HG02798 (cell line): ENCODE results near the gene PREX1.

Source experiments
- ATAC-seq: cut with Tn5 transposase; IDR thresholded peaks from one replicate; pipeline ENCODE4 v1.9.1; 2021; ENCODE audit warnings: mild to moderate bottlenecking; ENCODE audit not compliant: unreplicated experiment, poor library complexity

Gene PREX1

GRCh38 chr20:48689874-48690571, 137.8 kb downstream of the PREX1 start:
- ATAC-seq: no peak

- no peak for ATAC-seq
These were observed 138.4 kb downstream of the PREX1 start for GRCh38 chr20:48689388-48689787.

- ATAC-seq: no peak
These were observed 139.2 kb downstream of the PREX1 start for GRCh38 chr20:48688579-48688978.

- ATAC-seq: no peak
These were observed 140.5 kb downstream of the PREX1 start for GRCh38 chr20:48687117-48687800.

GRCh38 chr20:48686238-48687116, 141.3 kb downstream of the PREX1 start:
- ATAC-seq: no peak

- ATAC-seq: no peak
These were observed 142.5 kb downstream of the PREX1 start for GRCh38 chr20:48685300-48685699.

- ATAC-seq: no peak
These were observed 143.2 kb downstream of the PREX1 start for GRCh38 chr20:48684501-48685041.

GRCh38 chr20:48683467-48684175, 144.2 kb downstream of the PREX1 start:
- no peak for ATAC-seq

GRCh38 chr20:48682529-48683363, 145.1 kb downstream of the PREX1 start:
- no peak for ATAC-seq

GRCh38 chr20:48681873-48682426, 145.8 kb downstream of the PREX1 start:
- ATAC-seq: no peak

GRCh38 chr20:48681201-48681872, 146.5 kb downstream of the PREX1 start:
- no peak for ATAC-seq

- ATAC-seq: no peak
These were observed 147.1 kb downstream of the PREX1 start for GRCh38 chr20:48680650-48681049.

GRCh38 chr20:48679599-48679998, 148.2 kb downstream of the PREX1 start:
- no peak for ATAC-seq

GRCh38 chr20:48679011-48679410, 148.8 kb downstream of the PREX1 start:
- ATAC-seq: no peak

GRCh38 chr20:48678421-48678820, 149.4 kb downstream of the PREX1 start:
- no peak for ATAC-seq

- no peak for ATAC-seq
These were observed 150.9 kb downstream of the PREX1 start for GRCh38 chr20:48676795-48677460.

- ATAC-seq: no peak
These were observed 151.7 kb downstream of the PREX1 start for GRCh38 chr20:48676125-48676524.

GRCh38 chr20:48674461-48674860, 153.3 kb downstream of the PREX1 start:
- no peak for ATAC-seq
